Measurements from ENCODE around the gene GPR132. TPM values are rescaled to one million over a fixed set of nuclear protein-coding genes. Genes with fewer than 3 reads are reported as not detected.

Gene GPR132
- total and polyA plus RNA-seq, 10 of the 15 experiments (the other 5 are each of a cell fraction or from before 2014, with no cell fraction given): 1.9 to 49.3 (median 20.4) TPM

DNA sequence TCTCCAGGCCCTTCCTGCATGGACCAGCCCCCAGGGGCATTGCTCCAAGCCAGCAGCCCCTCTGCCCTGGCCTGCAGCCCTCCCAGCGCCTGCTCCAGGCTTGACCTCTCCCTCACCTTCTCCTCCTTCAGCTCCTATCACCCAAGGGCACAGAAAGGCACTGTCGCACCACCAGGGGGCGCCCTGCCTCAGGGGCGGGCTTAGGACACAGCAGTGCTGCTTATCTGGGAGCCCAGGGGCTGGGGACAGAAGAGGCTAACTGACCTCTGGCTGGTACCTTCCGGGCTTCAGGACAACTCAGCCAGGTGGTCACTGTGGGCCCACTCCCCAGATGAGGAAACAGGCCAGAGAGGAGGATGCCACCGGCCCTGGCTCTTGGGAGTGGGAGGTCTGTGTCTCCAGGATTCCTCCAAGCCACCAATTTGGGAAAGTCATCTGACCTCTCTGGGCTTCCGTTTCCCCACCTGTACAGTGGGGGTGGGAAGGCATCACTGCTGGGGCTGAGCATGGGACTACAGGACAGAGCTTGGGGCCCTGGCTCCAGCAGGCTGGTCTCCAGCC, 25.3 kb upstream of the GPR132 start (continued):
- TF ChIP-seq, protein P1, sequence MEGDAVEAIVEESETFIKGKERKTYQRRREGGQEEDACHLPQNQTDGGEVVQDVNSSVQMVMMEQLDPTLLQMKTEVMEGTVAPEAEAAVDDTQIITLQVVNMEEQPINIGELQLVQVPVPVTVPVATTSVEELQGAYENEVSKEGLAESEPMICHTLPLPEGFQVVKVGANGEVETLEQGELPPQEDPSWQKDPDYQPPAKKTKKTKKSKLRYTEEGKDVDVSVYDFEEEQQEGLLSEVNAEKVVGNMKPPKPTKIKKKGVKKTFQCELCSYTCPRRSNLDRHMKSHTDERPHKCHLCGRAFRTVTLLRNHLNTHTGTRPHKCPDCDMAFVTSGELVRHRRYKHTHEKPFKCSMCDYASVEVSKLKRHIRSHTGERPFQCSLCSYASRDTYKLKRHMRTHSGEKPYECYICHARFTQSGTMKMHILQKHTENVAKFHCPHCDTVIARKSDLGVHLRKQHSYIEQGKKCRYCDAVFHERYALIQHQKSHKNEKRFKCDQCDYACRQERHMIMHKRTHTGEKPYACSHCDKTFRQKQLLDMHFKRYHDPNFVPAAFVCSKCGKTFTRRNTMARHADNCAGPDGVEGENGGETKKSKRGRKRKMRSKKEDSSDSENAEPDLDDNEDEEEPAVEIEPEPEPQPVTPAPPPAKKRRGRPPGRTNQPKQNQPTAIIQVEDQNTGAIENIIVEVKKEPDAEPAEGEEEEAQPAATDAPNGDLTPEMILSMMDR (IDR thresholded peaks at IDR 0.05 in 2 of 3, conservative IDR thresholded peaks at IDR 0.05 in 1 of 3; ENCODE audit: control insufficient read depth in 2 of 3, extremely low read depth in 1 of 3, insufficient read depth in 1 of 3, low read depth in 3 of 3, low read length in 3 of 3): peak; percentile 95 to 98 (median 98)
- 0 out of 2 replicates have a peak, but pooled peaks have one; percentile 25 for TF ChIP-seq GATAD2B (conservative IDR thresholded peaks at IDR 0.05; ENCODE audit: low read depth)
- peak; percentile 75 for TF ChIP-seq YY1 (IDR thresholded peaks at IDR 0.05; ENCODE audit: low read depth, low read length)

DNA sequence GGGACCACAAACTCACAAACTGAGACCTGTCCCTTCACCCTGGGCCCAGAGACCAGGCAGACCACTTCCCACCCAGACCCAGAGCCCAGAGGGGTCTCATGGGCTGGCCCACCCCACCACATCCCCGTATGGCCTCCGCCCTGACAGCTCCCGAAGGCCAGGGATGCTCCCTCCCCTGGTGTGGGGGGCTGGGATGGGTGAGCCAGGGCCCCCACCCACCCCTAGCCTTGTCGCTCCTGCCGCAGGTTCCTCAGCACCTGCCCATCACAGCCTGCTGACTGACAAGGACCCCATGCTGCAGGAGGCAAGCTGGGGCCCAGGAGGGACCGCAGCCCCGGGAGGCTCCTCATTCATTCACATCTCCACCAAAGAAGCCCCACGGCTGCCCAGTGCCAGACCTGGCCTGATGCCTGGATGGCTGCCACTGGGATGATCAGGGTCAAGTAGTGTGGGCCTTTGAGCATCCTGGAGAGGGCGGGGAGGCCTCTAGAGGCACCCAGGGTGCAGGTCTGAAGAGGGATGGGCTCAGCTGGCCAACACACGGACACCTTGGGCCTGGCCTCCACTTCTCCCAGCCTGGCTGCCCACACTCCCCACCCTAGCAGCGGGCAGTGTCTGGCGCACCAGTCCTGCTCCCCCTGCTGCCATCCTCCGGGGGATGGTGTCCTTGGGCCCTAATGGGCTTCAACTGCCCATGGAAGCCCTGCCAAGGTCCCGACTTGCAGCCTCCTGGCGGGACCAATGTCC, 24.7 kb upstream of the GPR132 start:
- BruUV-seq (replicated peaks): no TSS peak
- no peak overlapping the region for H2AFZ ChIP-seq (ENCODE audit: control insufficient read depth, low read depth, low read length)
- no peak for ATAC-seq
- no peak overlapping the region for H3K4me3 ChIP-seq
- RAD21 ChIA-PET (ENCODE audit: unreplicated experiment): interaction anchor here (0.5 to 2.4 kb wide), 3 partner anchors 68 to 262 kb away, joined by 3 to 13 read pairs (median 4); no protein-coding TSS in a partner anchor
- FAIRE-seq: no peak
- H3K27ac ChIP-seq (ENCODE audit: control insufficient read depth, insufficient read depth): no peak overlapping the region
- no peaks in the 10 kb centered on the region for H4K20me1 ChIP-seq (ENCODE audit: control insufficient read depth, insufficient read depth)
- WGBS (ENCODE audit: insufficient coverage, insufficient replicate concordance, low lambda C conversion rate, missing lambda C conversion rate): 58% methylated on average over 15 of the region's 15 CpGs
- TF ChIP-seq, protein P2, sequence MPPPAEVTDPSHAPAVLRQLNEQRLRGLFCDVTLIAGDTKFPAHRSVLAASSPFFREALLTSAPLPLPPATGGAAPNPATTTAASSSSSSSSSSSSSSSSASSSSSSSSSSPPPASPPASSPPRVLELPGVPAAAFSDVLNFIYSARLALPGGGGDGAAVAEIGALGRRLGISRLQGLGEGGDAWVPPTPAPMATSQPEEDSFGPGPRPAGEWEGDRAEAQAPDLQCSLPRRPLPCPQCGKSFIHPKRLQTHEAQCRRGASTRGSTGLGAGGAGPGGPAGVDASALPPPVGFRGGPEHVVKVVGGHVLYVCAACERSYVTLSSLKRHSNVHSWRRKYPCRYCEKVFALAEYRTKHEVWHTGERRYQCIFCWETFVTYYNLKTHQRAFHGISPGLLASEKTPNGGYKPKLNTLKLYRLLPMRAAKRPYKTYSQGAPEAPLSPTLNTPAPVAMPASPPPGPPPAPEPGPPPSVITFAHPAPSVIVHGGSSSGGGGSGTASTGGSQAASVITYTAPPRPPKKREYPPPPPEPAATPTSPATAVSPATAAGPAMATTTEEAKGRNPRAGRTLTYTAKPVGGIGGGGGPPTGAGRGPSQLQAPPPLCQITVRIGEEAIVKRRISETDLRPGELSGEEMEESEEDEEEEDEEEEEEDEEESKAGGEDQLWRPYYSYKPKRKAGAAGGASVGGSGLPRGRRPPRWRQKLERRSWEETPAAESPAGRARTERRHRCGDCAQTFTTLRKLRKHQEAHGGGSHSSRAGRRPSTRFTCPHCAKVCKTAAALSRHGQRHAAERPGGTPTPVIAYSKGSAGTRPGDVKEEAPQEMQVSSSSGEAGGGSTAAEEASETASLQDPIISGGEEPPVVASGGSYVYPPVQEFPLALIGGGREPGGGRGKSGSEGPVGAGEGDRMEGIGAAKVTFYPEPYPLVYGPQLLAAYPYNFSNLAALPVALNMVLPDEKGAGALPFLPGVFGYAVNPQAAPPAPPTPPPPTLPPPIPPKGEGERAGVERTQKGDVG (CRISPR knock-in tag; IDR thresholded peaks at IDR 0.05): no peak
- 0 out of 2 replicates have a peak, but pooled peaks have one; percentile 9 for TF ChIP-seq GATAD2B (conservative IDR thresholded peaks at IDR 0.05; ENCODE audit: low read depth)
- no peak for TF ChIP-seq PML (IDR thresholded peaks at IDR 0.05; ENCODE audit: low read length)
- no peaks in the 10 kb centered on the region; the same call in 1 of the 2 replicates for H3K79me2 ChIP-seq (ENCODE audit: control insufficient read depth, insufficient read depth, low read length)
- SMC1A ChIA-PET (ENCODE audit: uncharacterized antibody, unreplicated experiment): interaction anchor here (0.9 to 1.5 kb wide), 3 partner anchors 8 to 98 kb away, joined by 3 to 4 read pairs (median 3); partner anchors contain the start of gene GPR132
- H3K9me3 ChIP-seq (replicated peaks; ENCODE audit: control insufficient read depth, insufficient read depth, low read length): no peaks in the 10 kb centered on the region
- CTCF ChIA-PET: interaction anchor here (0.6 to 5.7 kb wide), 18 partner anchors 13 to 1202 kb away, joined by 3 to 114 read pairs (median 4); partner anchors contain the start of genes BTBD6 and GPR132
- POLR2A ChIA-PET: interaction anchor here (0.6 kb wide), 1 partner anchor 86 kb away, joined by 3 read pairs; no protein-coding TSS in a partner anchor
- peaks cover 26% of the 10 kb centered on the region for H3K4me1 ChIP-seq (ENCODE audit: control insufficient read depth, insufficient read depth, low read length)
- DNase-seq (ENCODE audit: low read depth, low spot score): no peak
- H3K9ac ChIP-seq (ENCODE audit: control insufficient read depth, insufficient read depth, low read length): no peak overlapping the region
- intact Hi-C loops (cut with micrococcal nuclease; ENCODE audit: unreplicated experiment): loop anchor here (1.0 to 10.0 kb wide), 3 partner anchors 75 to 262 kb away; partner anchors contain the start of gene JAG2
- in situ Hi-C loops (cut with MboI): no loop called here
- no peak overlapping the region for H3K4me2 ChIP-seq (ENCODE audit: control insufficient read depth, insufficient read depth)
- no peaks in the 10 kb centered on the region for H3K36me3 ChIP-seq (ENCODE audit: control insufficient read depth in 2 of 2, insufficient read depth in 2 of 2, low read length in 1 of 2)
- H3K27me3 ChIP-seq (replicated peaks in 1 of 2; ENCODE audit: control insufficient read depth in 2 of 2, insufficient read depth in 2 of 2, low read length in 1 of 2): no peaks in the 10 kb centered on the region
